Dedifferentiated amniotic fluid mesenchymal stem cell (primary cell): ENCODE data around the gene ZC3H15.
"Not testable (repeated sequence)": the region's sequence is repeated elsewhere in the genome, so short reads cannot be mapped to it uniquely, and the experiment has no call there.

Experiments
- DNase-seq: peaks from one replicate; pipeline ENCODE4 v3.0.0-alpha.2; 2016; ENCODE audit errors: extremely low spot score

ZC3H15 gene

GRCh38 chr2:186493564-186494085 is 7.6 kb downstream of the ZC3H15 start:
- no peak for DNase-seq

- no peak for DNase-seq
These were observed 10.3 kb downstream of the ZC3H15 start for GRCh38 chr2:186496401-186496800.

- DNase-seq: no peak
These were observed 11.9 kb downstream of the ZC3H15 start for GRCh38 chr2:186497928-186498327.

- DNase-seq: no peak
These were observed 12.8 kb downstream of the ZC3H15 start for GRCh38 chr2:186498834-186499233.

GRCh38 chr2:186503827-186504606 is 18.0 kb downstream of the ZC3H15 start:
- peak; percentile 49 for DNase-seq

GRCh38 chr2:186508263-186508662 is 22.2 kb downstream of the ZC3H15 start:
- DNase-seq: no peak

- DNase-seq: no peak
These were observed 29.3 kb downstream of the ZC3H15 start for GRCh38 chr2:186515376-186515775.

GRCh38 chr2:186516396-186516795 is 30.3 kb downstream of the ZC3H15 start:
- DNase-seq: no peak

GRCh38 chr2:186517090-186517489 is 31.0 kb downstream of the ZC3H15 start:
- no peak for DNase-seq

- DNase-seq: no peak
These were observed 32.2 kb downstream of the ZC3H15 start for GRCh38 chr2:186518291-186518690.

GRCh38 chr2:186518945-186519344 is 32.9 kb downstream of the ZC3H15 start:
- no peak for DNase-seq

- not testable (repeated sequence) for DNase-seq
These were observed 35.6 kb downstream of the ZC3H15 start for GRCh38 chr2:186521570-186522153.

- DNase-seq: no peak
These were observed 36.4 kb downstream of the ZC3H15 start for GRCh38 chr2:186522450-186522849.

GRCh38 chr2:186523791-186524190 is 37.7 kb downstream of the ZC3H15 start:
- DNase-seq: no peak

GRCh38 chr2:186526281-186526680 is 40.2 kb downstream of the ZC3H15 start:
- no peak for DNase-seq

- no peak for DNase-seq
These were observed 44.3 kb downstream of the ZC3H15 start for GRCh38 chr2:186530314-186530713.

GRCh38 chr2:186531257-186531775 is 45.3 kb downstream of the ZC3H15 start:
- no peak for DNase-seq

- DNase-seq: no peak
These were observed 46.8 kb downstream of the ZC3H15 start for GRCh38 chr2:186532891-186533290.

- no peak for DNase-seq
These were observed 47.7 kb downstream of the ZC3H15 start for GRCh38 chr2:186533717-186534116.

GRCh38 chr2:186534406-186534805 is 48.3 kb downstream of the ZC3H15 start:
- DNase-seq: no peak

- DNase-seq: no peak
These were observed 49.8 kb downstream of the ZC3H15 start for GRCh38 chr2:186535861-186536260.

- DNase-seq: no peak
These were observed 51.0 kb downstream of the ZC3H15 start for GRCh38 chr2:186537019-186537418.

- DNase-seq: peak; percentile 73
These were observed 54.9 kb downstream of the ZC3H15 start for GRCh38 chr2:186540941-186541340.
